GF-D8 (cell line): ENCODE measurements around the gene APOBEC3A.
A peak's percentile ranks its signal among the peaks of the same experiment; 100 is the strongest.
"Not testable (repeated sequence)": the region's sequence is repeated elsewhere in the genome, so short reads cannot be mapped to it uniquely, and the experiment has no call there.

ENCODE experiments used
- DNase-seq: peaks from one replicate; lab custom pipeline; 2025; lab: John Stamatoyannopoulos, UW

APOBEC3A gene

DNA sequence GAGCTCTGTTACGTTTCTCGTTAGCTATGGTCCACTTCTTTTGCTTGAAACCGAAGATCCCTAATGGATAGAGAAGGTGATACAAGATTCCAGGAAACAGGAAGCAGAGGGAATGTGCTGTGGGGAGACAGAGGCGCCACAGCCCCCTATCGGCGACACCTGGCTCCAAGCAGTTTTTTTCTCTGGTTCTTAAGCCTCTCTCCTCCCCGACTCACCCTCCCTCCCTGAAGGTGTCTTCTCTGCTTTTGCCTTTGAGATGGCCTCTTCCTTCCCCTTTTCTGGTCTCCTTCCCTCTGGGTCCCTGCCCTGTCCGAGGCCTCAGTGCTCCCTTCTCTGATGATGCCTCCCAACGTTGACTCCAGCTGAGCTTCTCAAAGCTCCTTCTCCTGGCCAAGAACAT lies 14.2 kb upstream of the APOBEC3A start:
- DNase-seq = no peak

- DNase-seq = no peak
Measured at GRCh38 chr22:38943882-38944281, 13.5 kb upstream of the APOBEC3A start.

GRCh38 chr22:38944653-38945052 lies 12.8 kb upstream of the APOBEC3A start:
- no peak for DNase-seq

DNA sequence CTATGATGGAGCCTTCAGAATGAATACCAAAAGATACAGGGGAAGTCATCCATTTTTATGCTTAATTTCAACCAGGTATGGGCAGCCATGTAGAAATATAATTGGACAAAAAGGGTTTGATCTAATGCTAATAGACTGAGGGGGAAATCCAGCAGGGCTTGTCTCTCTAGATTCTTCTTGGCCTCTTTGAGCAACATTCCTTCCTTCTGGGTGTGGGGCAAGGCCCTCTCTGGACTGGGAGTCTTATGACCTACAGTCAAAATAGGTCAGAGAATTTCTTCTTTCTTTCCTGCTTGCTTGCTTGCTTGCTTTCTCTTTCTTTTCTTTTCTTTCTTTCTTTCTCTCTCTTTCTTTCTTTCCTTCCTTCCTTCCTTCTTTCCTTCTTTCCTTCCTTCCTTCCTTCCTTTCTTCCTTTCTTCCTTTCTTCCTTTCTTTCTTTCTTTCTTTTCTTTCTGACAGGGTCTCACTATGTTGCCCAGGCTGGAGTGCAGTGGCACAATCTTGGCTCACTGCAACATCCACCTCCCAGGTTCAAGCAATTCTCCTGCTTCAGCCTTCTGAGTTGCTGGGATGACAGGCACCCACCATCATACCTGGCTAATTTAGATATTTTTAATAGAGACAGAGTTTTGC lies 11.6 kb upstream of the APOBEC3A start:
- DNase-seq = not testable (repeated sequence)

- DNase-seq = no peak
Measured at GRCh38 chr22:38946771-38947170, 10.6 kb upstream of the APOBEC3A start.

- no peak for DNase-seq
Measured at GRCh38 chr22:38947321-38948140, 9.9 kb upstream of the APOBEC3A start.

DNA sequence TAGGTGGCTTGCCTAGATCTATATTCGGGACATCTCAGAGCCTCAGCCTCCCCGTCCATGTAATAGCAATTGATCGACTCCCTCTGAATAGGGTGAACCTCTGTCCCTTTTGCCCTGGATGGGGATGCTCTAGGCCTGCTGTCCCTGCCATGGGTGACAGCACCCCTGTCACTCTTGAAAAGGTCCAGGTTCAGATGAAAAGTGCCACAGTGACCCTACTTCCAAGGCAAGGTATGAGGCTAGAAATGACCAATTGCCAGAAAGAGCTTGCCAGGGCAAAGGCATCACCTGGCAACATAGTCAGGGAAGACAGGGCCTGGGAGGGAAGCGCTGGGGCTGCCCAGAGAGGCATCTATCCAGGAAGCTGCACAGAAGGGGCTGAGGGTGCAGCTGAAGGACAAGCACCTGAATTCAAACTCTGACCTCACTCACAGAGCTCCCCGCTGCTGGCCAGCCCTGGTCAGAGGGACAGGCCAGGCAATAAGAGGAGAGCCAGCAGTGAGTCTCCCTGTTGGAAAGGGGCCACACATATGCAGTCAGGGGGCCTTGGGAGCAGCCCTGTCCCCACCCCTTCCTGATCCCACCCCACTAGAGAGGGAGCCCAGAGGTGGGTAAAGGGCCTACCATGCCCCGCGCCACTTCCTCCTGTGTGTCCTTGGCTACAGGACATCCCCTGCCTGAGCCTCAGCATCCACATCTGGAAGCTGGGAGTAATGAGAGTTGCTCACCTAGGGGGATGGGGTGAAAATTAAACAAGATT lies 9.0 kb upstream of the APOBEC3A start:
- no peak for DNase-seq

DNA sequence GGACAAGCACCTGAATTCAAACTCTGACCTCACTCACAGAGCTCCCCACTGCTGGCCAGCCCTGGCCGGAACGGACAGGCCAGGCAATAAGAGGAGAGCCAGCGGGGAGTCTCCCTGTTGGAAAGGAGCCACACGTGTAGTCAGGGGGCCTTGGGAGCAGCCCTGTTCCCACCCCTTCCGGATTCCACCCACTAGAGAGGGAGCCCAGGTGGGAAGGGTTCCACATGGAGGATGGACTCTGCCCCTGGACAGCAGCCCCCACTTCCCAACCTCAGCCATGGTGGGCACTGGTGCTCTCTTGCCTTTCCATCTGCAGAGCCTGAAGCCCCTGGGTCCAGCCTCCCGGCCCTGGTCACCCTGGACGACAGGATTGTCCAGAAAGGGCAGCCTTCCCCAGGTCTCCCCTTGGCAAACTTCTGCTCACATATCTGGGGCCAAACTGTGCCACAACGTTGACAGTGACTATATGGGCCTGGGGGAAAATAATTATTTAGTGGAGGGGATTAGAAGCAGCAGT lies 7.5 kb upstream of the APOBEC3A start:
- no peak for DNase-seq

GRCh38 chr22:38950527-38951295 lies 6.7 kb upstream of the APOBEC3A start:
- no peak for DNase-seq

GRCh38 chr22:38951734-38952133 lies 5.7 kb upstream of the APOBEC3A start:
- no peak for DNase-seq

DNA sequence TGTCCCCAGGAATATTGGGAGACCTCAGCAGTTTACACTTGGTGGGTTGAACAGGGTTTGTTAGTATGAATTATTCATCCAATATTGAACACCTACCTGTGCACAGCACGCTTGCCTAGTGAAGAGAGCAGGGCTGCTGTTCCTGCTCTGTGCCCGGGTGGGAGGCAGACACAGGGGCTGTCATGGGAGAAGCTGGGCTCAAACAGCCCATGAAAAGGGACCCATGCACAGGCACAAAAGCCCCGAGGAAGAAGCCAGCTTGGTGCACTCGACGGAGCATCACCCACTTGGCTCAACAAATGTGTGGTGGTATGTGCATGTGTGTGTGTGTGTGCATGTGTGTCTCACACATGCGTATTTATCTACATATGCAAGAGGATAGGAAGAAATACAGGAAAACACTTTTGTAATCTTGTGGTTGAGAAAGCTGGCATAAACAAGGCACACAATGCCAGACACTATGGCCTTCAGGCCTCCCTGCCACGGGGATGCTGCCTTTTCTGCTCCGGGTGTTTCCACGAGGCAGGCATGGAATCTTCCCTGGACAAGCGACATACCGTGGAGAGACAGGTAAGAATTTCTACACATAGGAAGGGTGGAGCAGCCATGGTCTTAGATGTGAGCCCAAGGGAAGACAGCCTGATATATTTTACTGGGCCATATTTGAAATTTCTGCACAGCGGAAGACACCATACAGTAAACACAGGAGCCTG lies 5.0 kb upstream of the APOBEC3A start:
- peak; percentile 45 for DNase-seq

- no peak for DNase-seq
Measured at GRCh38 chr22:38953091-38953490, 4.3 kb upstream of the APOBEC3A start.

DNA sequence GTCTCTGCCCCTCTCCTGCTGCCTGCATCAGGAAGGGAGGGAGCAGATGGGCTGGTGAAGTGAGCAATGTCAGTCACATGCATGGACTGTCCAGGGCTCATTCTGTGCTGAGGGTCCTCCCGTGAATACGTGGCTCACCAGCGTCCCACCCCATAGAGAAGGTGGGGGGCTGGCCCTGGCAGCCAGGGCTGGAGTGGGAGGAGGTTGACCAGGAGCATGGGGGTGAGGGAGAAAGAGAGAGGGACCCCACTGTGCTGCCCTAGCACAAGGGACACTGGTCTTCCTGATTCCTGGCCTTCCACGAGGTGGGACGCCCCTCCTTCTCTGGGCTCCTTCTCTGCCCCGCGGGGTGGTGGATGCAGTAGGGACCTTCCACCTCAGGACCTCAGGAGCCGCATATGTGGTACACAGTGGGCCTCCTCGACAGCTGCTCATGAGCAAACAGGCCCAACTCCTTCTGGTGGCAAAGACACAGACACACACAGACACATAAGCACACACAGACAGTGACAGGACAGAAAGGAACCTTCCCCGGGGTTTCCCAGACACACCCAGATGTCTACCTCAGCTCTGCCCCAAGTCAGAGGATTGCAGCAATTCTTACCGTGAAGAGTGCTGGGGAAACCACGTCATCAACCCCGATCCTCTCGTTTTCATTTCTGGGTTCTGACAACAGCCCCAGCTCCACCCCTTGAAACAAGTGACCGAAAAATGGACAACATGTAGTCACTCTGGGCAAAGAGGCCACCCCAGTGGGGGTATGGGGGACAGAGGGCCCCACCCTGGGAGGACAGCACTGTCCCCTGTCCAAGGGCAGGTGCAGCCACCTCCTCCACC lies 3.6 kb upstream of the APOBEC3A start:
- DNase-seq = no peak

- no peak for DNase-seq
Measured at GRCh38 chr22:38954414-38955043, 2.9 kb upstream of the APOBEC3A start.

- no peak for DNase-seq
Measured at GRCh38 chr22:38955250-38955905, 2.0 kb upstream of the APOBEC3A start.

DNA sequence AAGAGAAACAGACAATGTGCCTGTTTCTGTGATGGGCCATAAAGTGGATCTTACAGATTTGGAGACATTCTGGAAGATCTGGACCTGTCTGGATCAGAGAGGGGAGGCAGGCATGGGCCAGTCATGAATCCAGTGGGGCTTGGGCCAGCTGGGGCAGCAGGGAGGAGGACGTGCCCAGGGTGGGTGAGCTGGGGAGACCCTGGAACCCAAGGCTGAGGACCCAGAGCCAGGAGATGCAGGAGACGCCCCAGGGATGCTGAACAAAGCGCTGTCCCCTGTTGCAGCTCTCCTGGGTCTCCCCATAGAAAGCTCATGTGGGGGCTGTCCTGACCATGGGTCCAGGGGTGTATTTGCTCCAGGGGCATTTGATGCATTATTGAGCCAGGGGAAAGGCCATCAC lies 1.5 kb upstream of the APOBEC3A start:
- no peak for DNase-seq

GRCh38 chr22:38956551-38956950 lies 858 bp upstream of the APOBEC3A start:
- DNase-seq = no peak

- no peak for DNase-seq
Measured at GRCh38 chr22:38957808-38958650, 620 bp downstream of the APOBEC3A start.

DNA sequence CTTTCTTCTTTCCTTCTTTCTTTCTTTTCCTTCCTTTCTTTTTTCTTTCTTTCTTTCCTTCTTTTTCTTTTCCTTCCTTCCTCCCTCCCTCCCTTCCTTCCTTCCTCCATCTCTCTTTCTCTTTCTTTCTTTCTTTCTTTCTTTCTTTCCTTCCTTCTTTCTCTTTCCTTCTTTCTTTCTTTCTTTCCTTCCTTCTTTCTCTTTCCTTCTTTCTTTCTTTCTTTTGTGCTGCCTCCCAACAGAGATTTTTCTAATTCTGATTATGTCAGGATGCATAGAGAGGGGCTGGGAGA lies 1.2 kb downstream of the APOBEC3A start:
- not testable (repeated sequence) for DNase-seq
